Measurements from ENCODE around the gene ITPR1.

DNA sequence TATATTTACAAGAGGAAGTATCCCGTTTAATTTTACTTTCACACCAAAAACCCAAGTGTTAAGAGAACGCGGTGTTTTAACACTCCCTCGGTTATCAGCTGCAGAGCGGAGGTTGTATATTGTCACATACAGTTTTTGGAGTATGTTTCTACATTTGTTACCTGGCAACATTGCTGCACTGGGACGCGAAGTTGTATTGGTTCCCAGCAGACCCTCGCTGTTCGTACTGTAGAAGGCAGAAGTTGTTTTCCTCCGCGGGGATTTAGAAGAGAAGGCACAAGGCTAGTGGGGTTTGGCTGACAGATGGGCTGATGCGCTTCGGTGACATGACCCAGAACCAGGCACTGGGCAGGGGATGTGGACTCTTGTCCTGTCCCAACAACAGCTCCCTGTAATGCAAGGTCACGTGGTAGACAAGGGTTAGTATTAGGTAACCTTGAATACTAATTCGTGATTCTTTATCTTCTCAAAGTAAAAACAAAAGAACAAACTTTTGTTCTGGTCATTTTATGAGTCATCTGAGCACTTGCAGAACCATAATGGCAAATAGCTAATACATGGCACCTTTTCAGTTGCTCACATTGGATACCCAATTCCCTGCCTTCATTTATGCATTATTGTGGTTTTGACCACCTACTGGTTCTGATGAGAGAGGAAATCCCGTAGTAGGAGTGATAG is 255.7 kb downstream of the ITPR1 start:
- no peak for TF ChIP-seq CTCF (IDR thresholded peaks at IDR 0.05)
- TF ChIP-seq POLR2A (IDR thresholded peaks at IDR 0.05) = no peak
